IMR-90 (cell line): ENCODE measurements around the gene RGL1. TPM values are rescaled to one million over a fixed set of nuclear protein-coding genes. Genes with fewer than 3 reads are reported as not detected.

Experiments
- ATAC-seq: fragments of 200-7000 bp; cut with Tn5 transposase; 2 replicates; pipeline ENCODE4 v1.9.1; 2020; ENCODE audit warnings: low read depth, mild to moderate bottlenecking, moderate library complexity
- BruUV-seq: library from RNA; stranded (reverse); fragments of 400-500 nt; replicated peaks from 2 replicates; lab custom pipeline; 2021; lab: Mats Ljungman, UMichigan
- CTCF ChIA-PET: fragments of 300-600 bp; formaldehyde crosslinking; extraction: SDS; loops from one replicate; lab custom pipeline; 2021; ENCODE audit warnings: antibody characterized with exemption; lab: Yijun Ruan, JAX
- POLR2A ChIA-PET: fragments of 300-600 bp; sonication (Branson Sonifier 250); formaldehyde crosslinking; loops from one replicate; lab custom pipeline; 2022; ENCODE audit warnings: antibody characterized with exemption; ENCODE audit not compliant: unreplicated experiment; lab: Charles Lee
- DNase-seq: peaks from one replicate; pipeline ENCODE4 v3.0.0; 2013
- H2AFZ ChIP-seq: replicated peaks from 2 replicates; pipeline ENCODE3; 2013; ENCODE audit warnings: low read length, mild to moderate bottlenecking; ENCODE audit not compliant: poor library complexity
- H2AK5ac ChIP-seq: 2 replicates; pipeline ENCODE4 v1.6.1; 2013; ENCODE audit warnings: low read depth, low read length, inconsistent platforms
- H2AK9ac ChIP-seq: replicated peaks from 2 replicates; pipeline ENCODE3; 2013; ENCODE audit warnings: mild to moderate bottlenecking, low read depth, low read length, moderate library complexity; ENCODE audit not compliant: poor library complexity
- H2BK120ac ChIP-seq: 2 replicates; pipeline ENCODE4 v1.6.1; 2013; ENCODE audit warnings: low read depth, low read length, inconsistent platforms
- H2BK15ac ChIP-seq: 3 replicates; pipeline ENCODE4 v1.6.1; 2013; ENCODE audit warnings: low read depth, low read length, inconsistent platforms
- H2BK20ac ChIP-seq: 2 replicates; pipeline ENCODE4 v1.6.1; 2013; ENCODE audit warnings: low read depth, mild to moderate bottlenecking, inconsistent platforms, low read length, moderate library complexity
- H2BK5ac ChIP-seq: 2 replicates; pipeline ENCODE4 v1.6.1; 2013; ENCODE audit warnings: mild to moderate bottlenecking, low read depth, low read length, inconsistent platforms; ENCODE audit not compliant: poor library complexity, severe bottlenecking
- H3K14ac ChIP-seq: replicated peaks from 2 replicates; pipeline ENCODE4 v1.6.1; 2013; ENCODE audit warnings: low read depth, low read length, inconsistent platforms
- H3K18ac ChIP-seq: 2 replicates; pipeline ENCODE4 v1.6.1; 2013; ENCODE audit warnings: low read depth, low read length, control low read depth
- H3K23ac ChIP-seq: 2 replicates; pipeline ENCODE4 v1.6.1; 2013; ENCODE audit warnings: low read depth, low read length, inconsistent platforms
- H3K27ac ChIP-seq: 2 replicates; pipeline ENCODE4 v1.5.1; 2013; ENCODE audit warnings: mild to moderate bottlenecking, control low read depth, low read length; ENCODE audit not compliant: insufficient read depth
- H3K27me3 ChIP-seq: 2 replicates; pipeline ENCODE4 v1.6.1; 2013; ENCODE audit warnings: low read length; ENCODE audit not compliant: control insufficient read depth, insufficient read depth
- H3K36me3 ChIP-seq: 2 replicates; pipeline ENCODE4 v1.6.1; 2013; ENCODE audit warnings: low read length, mixed read lengths; ENCODE audit not compliant: control insufficient read depth, insufficient read depth
- H3K4ac ChIP-seq: 2 replicates; pipeline ENCODE4 v1.6.1; 2013; ENCODE audit warnings: low read depth, low read length, inconsistent platforms
- H3K4me1 ChIP-seq: 2 replicates; pipeline ENCODE4 v1.6.1; 2013; ENCODE audit warnings: low read length, mixed read lengths; ENCODE audit not compliant: control insufficient read depth, insufficient read depth
- H3K4me2 ChIP-seq: 2 replicates; pipeline ENCODE4 v1.6.1; 2013; ENCODE audit warnings: low read depth, mild to moderate bottlenecking, control low read depth, low read length, moderate library complexity
- H3K4me3 ChIP-seq: 2 replicates; pipeline ENCODE4 v1.5.1; 2013; ENCODE audit warnings: low read depth, mild to moderate bottlenecking, control low read depth, low read length, moderate library complexity; ENCODE audit not compliant: insufficient read depth
- H3K56ac ChIP-seq: 2 replicates; pipeline ENCODE4 v1.6.1; 2013; ENCODE audit warnings: low read length, inconsistent platforms; ENCODE audit not compliant: insufficient read depth; ENCODE audit errors: extremely low read depth
- H3K79me1 ChIP-seq, 2 experiments: 2 replicates each; pipeline ENCODE4 v1.6.1; 2013; ENCODE audit warnings: low read length in 2 of 2, inconsistent platforms in 1 of 2, low read depth in 1 of 2
- H3K9ac ChIP-seq: 2 replicates; pipeline ENCODE4 v1.6.1; 2013; ENCODE audit warnings: low read depth, low read length, control low read depth
- H3K9me1 ChIP-seq: 2 replicates; pipeline ENCODE4 v1.6.1; 2013; ENCODE audit warnings: low read length, inconsistent platforms; ENCODE audit not compliant: insufficient read depth
- H3K9me3 ChIP-seq: 2 replicates; pipeline ENCODE4 v1.6.1; 2013; ENCODE audit warnings: low read length; ENCODE audit not compliant: control insufficient read depth, insufficient read depth
- H4K20me1 ChIP-seq: 2 replicates; pipeline ENCODE4 v1.6.1; 2013; ENCODE audit warnings: low read length, inconsistent platforms; ENCODE audit not compliant: insufficient read depth
- H4K5ac ChIP-seq: 2 replicates; pipeline ENCODE4 v1.6.1; 2013; ENCODE audit warnings: mild to moderate bottlenecking, low read depth, low read length, control low read depth
- H4K8ac ChIP-seq, 2 experiments: 2 replicates each; pipeline ENCODE4 v1.6.1; 2013; ENCODE audit warnings: low read depth in 2 of 2, low read length in 2 of 2, control low read depth in 1 of 2, inconsistent platforms in 1 of 2
- H4K91ac ChIP-seq: 2 replicates; pipeline ENCODE4 v1.6.1; 2013; ENCODE audit warnings: low read depth, low read length, inconsistent platforms; ENCODE audit not compliant: insufficient read depth
- BHLHE40 ChIP-seq: fragments of 150-350 bp; IDR thresholded peaks from 2 replicates; pipeline ENCODE4 v1.6.1; 2016; ENCODE audit warnings: mild to moderate bottlenecking, low read depth, low read length
- CEBPB ChIP-seq: IDR thresholded peaks from 2 replicates; pipeline ENCODE4 v1.6.1; 2012; ENCODE audit warnings: low read depth, low read length, improper control_type of control experiment
- CHD1 ChIP-seq: IDR thresholded peaks from 2 replicates; pipeline ENCODE4 v1.6.1; 2012; ENCODE audit warnings: low read depth, low read length, improper control_type of control experiment
- FOS ChIP-seq: fragments of 150-350 bp; IDR thresholded peaks from 2 replicates; pipeline ENCODE4 v1.6.1; 2016; ENCODE audit warnings: low read depth, low read length
- MAFK ChIP-seq: IDR thresholded peaks from 2 replicates; pipeline ENCODE4 v1.6.1; 2012; ENCODE audit warnings: low read depth, low read length, improper control_type of control experiment
- MAZ ChIP-seq: IDR thresholded peaks from 2 replicates; pipeline ENCODE4 v1.6.1; 2012; ENCODE audit warnings: low read depth, mild to moderate bottlenecking, low read length, improper control_type of control experiment, moderate library complexity, borderline replicate concordance
- MXI1 ChIP-seq: IDR thresholded peaks from 2 replicates; pipeline ENCODE4 v1.6.1; 2012; ENCODE audit warnings: low read depth, mild to moderate bottlenecking, low read length, moderate library complexity, borderline replicate concordance
- NFE2L2 ChIP-seq: fragments of 150-350 bp; IDR thresholded peaks from 2 replicates; pipeline ENCODE4 v1.6.1; 2016; ENCODE audit warnings: low read depth, mild to moderate bottlenecking, low read length
- POLR2A ChIP-seq: IDR thresholded peaks from 2 replicates; pipeline ENCODE4 v1.6.1; 2012; ENCODE audit warnings: mild to moderate bottlenecking, low read depth, low read length
- RAD21 ChIP-seq: IDR thresholded peaks from 2 replicates; pipeline ENCODE4 v1.6.1; 2012; ENCODE audit warnings: low read length, improper control_type of control experiment
- RCOR1 ChIP-seq: IDR thresholded peaks from 2 replicates; pipeline ENCODE4 v1.6.1; 2012; ENCODE audit warnings: mild to moderate bottlenecking, low read length, improper control_type of control experiment; ENCODE audit not compliant: insufficient replicate concordance
- RFX5 ChIP-seq: IDR thresholded peaks from 2 replicates; pipeline ENCODE4 v1.8.0; 2012; ENCODE audit warnings: low read depth, mild to moderate bottlenecking, low read length, moderate library complexity
- SMC3 ChIP-seq: fragments of 150-350 bp; IDR thresholded peaks from 2 replicates; pipeline ENCODE4 v1.6.1; 2016; ENCODE audit warnings: low read depth, mild to moderate bottlenecking, antibody characterized with exemption, low read length, moderate library complexity
- WGBS, 2 experiments: methylation state at CpG; one replicate each; pipeline versions ENCODE4 v1.1.5 to v1.1.7; 2013; ENCODE audit warnings: missing lambda C conversion rate in 2 of 2; ENCODE audit not compliant: insufficient read length in 1 of 2; ENCODE audit errors: extremely low coverage in 2 of 2; 5-methylcytosine and 5-hydroxymethylcytosine counted together
- dilution Hi-C: fragments of 300-500 bp; cut with HindIII; formaldehyde crosslinking; loops from one replicate; pipeline ENCODE4 v1.14.3; 2018; ENCODE audit warnings: low sequenced_read_pairs; ENCODE audit not compliant: unreplicated experiment
- in situ Hi-C: fragments of 300-500 bp; cut with MboI; formaldehyde crosslinking; loops from 3 replicates; pipeline ENCODE4 v1.14.3; 2019; ENCODE audit warnings: low sequenced_read_pairs, inconsistent platforms, mixed read lengths
- intact Hi-C: fragments of 100-400 bp; cut with micrococcal nuclease; formaldehyde crosslinking; loops from 2 replicates; pipeline ENCODE4 v1.10.0; 2022
- polyA plus RNA-seq, 3 experiments: library from polyadenylated mRNA; depleted of rRNA; stranded (reverse); fragments of >200 nt; gene quantifications; 2 replicates each; pipeline ENCODE4 v1.2.3, GENCODE V29; 2012; ENCODE audit warnings: low replicate concordance in 1 of 3
- total RNA-seq: library from RNA; depleted of rRNA; stranded (reverse); fragments of >200 nt; gene quantifications from 2 replicates; pipeline ENCODE4 v1.2.3, GENCODE V29; 2012
- TF ChIP-seq, protein P1 (sequence below): fragments of 150-350 bp; IDR thresholded peaks from 2 replicates; pipeline ENCODE4 v1.6.1; 2016; ENCODE audit warnings: low read depth, mild to moderate bottlenecking, low read length, moderate library complexity, borderline replicate concordance
- TF ChIP-seq, protein P2 (sequence below): conservative IDR thresholded peaks from 2 replicates; pipeline ENCODE4 v1.5.1; 2012; ENCODE audit warnings: mild to moderate bottlenecking, low read depth, low read length, improper control_type of control experiment

The RGL1 gene
- total and polyA plus RNA-seq, 2 of the 4 experiments (the other 2 are of a cell fraction) = 4.7 to 7.5 TPM

- no peak overlapping the region for H4K91ac ChIP-seq
- H4K8ac ChIP-seq = no peak overlapping the region
- no peak overlapping the region for H2BK15ac ChIP-seq
- H3K4me2 ChIP-seq = peak overlapping the region; percentile 24; the same call in 1 of the 2 replicates
- no peak overlapping the region for H2AK5ac ChIP-seq
- no peak overlapping the region for H3K56ac ChIP-seq
- peaks cover 3 to 47% of the 10 kb centered on the region in 2 experiments; a peak in 2 of 4 replicates for H3K79me1 ChIP-seq
- H3K23ac ChIP-seq = no peak overlapping the region; the same call in 1 of the 2 replicates
- H4K20me1 ChIP-seq = peaks cover 13% of the 10 kb centered on the region; the same call in 1 of the 2 replicates
- H3K27me3 ChIP-seq = no peaks in the 10 kb centered on the region
- H3K4me3 ChIP-seq = no peak overlapping the region
- H2AFZ ChIP-seq = no peak overlapping the region
- H2BK120ac ChIP-seq = no peak overlapping the region
- H3K4ac ChIP-seq = no peak overlapping the region
- WGBS, 2 experiments = no CpG with 5 or more reads among the region's 2 CpGs
- dilution Hi-C loops (no loop called here), intact Hi-C loops (loop anchor here (5.0 kb wide), 1 partner anchor 151 kb away; no protein-coding TSS in a partner anchor), in situ Hi-C loops (no loop called here)
- CTCF ChIA-PET = interaction anchor here (0.7 to 1.1 kb wide), 2 partner anchors 107 to 182 kb away, joined by 3 read pairs; no protein-coding TSS in a partner anchor
- H3K27ac ChIP-seq = no peak overlapping the region
- H3K4me1 ChIP-seq = peaks cover 14% of the 10 kb centered on the region
- H4K5ac ChIP-seq = no peak overlapping the region
- no peaks in the 10 kb centered on the region for H3K9me3 ChIP-seq
- H2AK9ac ChIP-seq = no peak overlapping the region
- H3K36me3 ChIP-seq = no peaks in the 10 kb centered on the region
- H3K18ac ChIP-seq = no peak overlapping the region
- no peak overlapping the region for H3K9ac ChIP-seq
- peak overlapping the region; percentile 43; the same call in 1 of the 2 replicates for H3K14ac ChIP-seq
- H2BK20ac ChIP-seq = no peak overlapping the region; the same call in 1 of the 2 replicates
- no peak overlapping the region for H2BK5ac ChIP-seq
- no TSS peak for BruUV-seq
- DNase-seq (no peak), ATAC-seq (no peak)
- POLR2A ChIA-PET = no interaction called here
- H3K9me1 ChIP-seq = peaks cover 13% of the 10 kb centered on the region
- TF ChIP-seq BHLHE40 (no peak), MXI1 (no peak), MAZ (no peak), CEBPB (no peak), NFE2L2 (no peak), RCOR1 (no peak), POLR2A (no peak), MAFK (no peak), SMC3 (no peak), FOS (no peak), RFX5 (no peak), RAD21 (no peak), CHD1 (no peak)
- TF ChIP-seq, protein P1, sequence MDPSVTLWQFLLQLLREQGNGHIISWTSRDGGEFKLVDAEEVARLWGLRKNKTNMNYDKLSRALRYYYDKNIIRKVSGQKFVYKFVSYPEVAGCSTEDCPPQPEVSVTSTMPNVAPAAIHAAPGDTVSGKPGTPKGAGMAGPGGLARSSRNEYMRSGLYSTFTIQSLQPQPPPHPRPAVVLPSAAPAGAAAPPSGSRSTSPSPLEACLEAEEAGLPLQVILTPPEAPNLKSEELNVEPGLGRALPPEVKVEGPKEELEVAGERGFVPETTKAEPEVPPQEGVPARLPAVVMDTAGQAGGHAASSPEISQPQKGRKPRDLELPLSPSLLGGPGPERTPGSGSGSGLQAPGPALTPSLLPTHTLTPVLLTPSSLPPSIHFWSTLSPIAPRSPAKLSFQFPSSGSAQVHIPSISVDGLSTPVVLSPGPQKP = no peak
- TF ChIP-seq, protein P2, sequence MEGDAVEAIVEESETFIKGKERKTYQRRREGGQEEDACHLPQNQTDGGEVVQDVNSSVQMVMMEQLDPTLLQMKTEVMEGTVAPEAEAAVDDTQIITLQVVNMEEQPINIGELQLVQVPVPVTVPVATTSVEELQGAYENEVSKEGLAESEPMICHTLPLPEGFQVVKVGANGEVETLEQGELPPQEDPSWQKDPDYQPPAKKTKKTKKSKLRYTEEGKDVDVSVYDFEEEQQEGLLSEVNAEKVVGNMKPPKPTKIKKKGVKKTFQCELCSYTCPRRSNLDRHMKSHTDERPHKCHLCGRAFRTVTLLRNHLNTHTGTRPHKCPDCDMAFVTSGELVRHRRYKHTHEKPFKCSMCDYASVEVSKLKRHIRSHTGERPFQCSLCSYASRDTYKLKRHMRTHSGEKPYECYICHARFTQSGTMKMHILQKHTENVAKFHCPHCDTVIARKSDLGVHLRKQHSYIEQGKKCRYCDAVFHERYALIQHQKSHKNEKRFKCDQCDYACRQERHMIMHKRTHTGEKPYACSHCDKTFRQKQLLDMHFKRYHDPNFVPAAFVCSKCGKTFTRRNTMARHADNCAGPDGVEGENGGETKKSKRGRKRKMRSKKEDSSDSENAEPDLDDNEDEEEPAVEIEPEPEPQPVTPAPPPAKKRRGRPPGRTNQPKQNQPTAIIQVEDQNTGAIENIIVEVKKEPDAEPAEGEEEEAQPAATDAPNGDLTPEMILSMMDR = no peak
These were observed 3.5 kb downstream of the RGL1 start for GRCh38 chr1:183808296-183809027.
